ENCODE data around the gene ATP2B2. TPM values are rescaled to one million over a fixed set of nuclear protein-coding genes. Genes with fewer than 3 reads are reported as not detected.
A peak's percentile ranks its signal among the peaks of the same experiment; 100 is the strongest.

ATP2B2 gene
- total and polyA plus RNA-seq, 2 experiments from 2014 or later, result 0.42 to 0.63 TPM

DNA sequence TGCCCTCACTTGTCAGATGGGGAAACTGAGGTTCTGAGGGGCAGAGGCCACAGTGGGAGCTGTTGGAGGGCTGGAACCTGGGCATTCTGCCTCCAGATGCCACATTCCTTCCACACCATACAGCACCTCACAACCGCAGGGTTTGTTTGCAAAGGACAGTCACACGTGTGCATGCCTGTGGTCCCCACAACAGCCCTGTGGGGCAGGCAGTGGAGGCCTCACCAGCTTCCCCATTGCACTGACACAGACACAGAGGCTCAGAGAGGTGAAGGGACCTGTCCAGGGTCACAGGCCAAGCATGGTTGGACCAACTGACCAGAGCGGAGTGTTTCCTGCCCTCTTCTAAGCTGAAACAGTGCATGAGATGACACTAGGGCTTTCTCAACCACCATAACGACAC lies 109.3 kb downstream of the ATP2B2 start (continued):
- TF ChIP-seq, protein P1, sequence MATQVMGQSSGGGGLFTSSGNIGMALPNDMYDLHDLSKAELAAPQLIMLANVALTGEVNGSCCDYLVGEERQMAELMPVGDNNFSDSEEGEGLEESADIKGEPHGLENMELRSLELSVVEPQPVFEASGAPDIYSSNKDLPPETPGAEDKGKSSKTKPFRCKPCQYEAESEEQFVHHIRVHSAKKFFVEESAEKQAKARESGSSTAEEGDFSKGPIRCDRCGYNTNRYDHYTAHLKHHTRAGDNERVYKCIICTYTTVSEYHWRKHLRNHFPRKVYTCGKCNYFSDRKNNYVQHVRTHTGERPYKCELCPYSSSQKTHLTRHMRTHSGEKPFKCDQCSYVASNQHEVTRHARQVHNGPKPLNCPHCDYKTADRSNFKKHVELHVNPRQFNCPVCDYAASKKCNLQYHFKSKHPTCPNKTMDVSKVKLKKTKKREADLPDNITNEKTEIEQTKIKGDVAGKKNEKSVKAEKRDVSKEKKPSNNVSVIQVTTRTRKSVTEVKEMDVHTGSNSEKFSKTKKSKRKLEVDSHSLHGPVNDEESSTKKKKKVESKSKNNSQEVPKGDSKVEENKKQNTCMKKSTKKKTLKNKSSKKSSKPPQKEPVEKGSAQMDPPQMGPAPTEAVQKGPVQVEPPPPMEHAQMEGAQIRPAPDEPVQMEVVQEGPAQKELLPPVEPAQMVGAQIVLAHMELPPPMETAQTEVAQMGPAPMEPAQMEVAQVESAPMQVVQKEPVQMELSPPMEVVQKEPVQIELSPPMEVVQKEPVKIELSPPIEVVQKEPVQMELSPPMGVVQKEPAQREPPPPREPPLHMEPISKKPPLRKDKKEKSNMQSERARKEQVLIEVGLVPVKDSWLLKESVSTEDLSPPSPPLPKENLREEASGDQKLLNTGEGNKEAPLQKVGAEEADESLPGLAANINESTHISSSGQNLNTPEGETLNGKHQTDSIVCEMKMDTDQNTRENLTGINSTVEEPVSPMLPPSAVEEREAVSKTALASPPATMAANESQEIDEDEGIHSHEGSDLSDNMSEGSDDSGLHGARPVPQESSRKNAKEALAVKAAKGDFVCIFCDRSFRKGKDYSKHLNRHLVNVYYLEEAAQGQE (IDR thresholded peaks at IDR 0.05; ENCODE audit: unreplicated experiment), result no peak
- no peak for TF ChIP-seq JUNB (IDR thresholded peaks at IDR 0.05; ENCODE audit: unreplicated experiment)
- TF ChIP-seq CREB1 (CRISPR knock-in tag; IDR thresholded peaks at IDR 0.05; ENCODE audit: low read depth), result no peak

DNA sequence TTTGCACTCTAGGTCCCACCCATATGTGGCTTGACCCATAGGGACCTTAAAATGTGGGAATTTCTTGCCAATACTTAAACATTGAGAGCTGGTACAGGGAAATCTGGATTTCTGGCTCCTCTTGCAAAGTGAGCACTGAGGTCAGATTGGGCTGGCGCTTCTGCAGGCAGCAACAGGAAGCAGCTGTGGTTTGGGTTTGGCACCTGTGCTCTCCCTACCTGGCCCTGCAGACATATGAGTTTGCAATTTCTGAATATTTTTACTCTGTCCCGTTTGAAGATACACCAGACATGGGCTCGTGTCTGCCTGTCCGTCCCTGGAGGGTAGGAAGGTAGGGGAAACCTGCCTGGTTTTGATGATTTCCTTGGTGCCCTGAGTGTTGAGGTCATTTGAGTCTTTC lies 109.7 kb downstream of the ATP2B2 start:
- H3K4me2 ChIP-seq, result peak overlapping the region; percentile 11
- peaks cover 13% of the 10 kb centered on the region for H3K27me3 Mint-ChIP-seq (ENCODE audit: insufficient read depth, low read depth, poor library complexity)

More for the DNA sequence above, 109.7 kb downstream of the ATP2B2 start:
- Histone ChIP-seq H3F3A (replicated peaks; ENCODE audit: low read depth) (no peaks in the 10 kb centered on the region), H3K27me3 (ENCODE audit: insufficient read depth) (no peaks in the 10 kb centered on the region), H3K79me2 (replicated peaks; ENCODE audit: insufficient read depth) (no peaks in the 10 kb centered on the region), H4K20me1 (replicated peaks; ENCODE audit: insufficient read depth) (no peaks in the 10 kb centered on the region), H3K27ac (ENCODE audit: low read depth) (no peak overlapping the region), H3K36me3 (ENCODE audit: insufficient read depth) (no peaks in the 10 kb centered on the region), H3K9me2 (ENCODE audit: insufficient read depth) (no peaks in the 10 kb centered on the region), H3K4me1 (ENCODE audit: insufficient read depth) (peaks cover 20% of the 10 kb centered on the region; the same call in 1 of the 2 replicates), H3K4me3 (no peak overlapping the region), H2AFZ (no peak overlapping the region)
- Mint-ChIP-seq H3K27ac (peak overlapping the region; percentile 50; the same call in 1 of the 2 replicates), H3K4me3 (no peak overlapping the region; the same call in 2 of the 3 replicates), H3K4me1 (peaks cover 42% of the 10 kb centered on the region), H3K36me3 (ENCODE audit: low read depth) (no peaks in the 10 kb centered on the region; the same call in 2 of the 3 replicates), H3K9me3 (no peaks in the 10 kb centered on the region)
- DNase-seq (ENCODE audit: low spot score) (no peak), ATAC-seq (no peak)
- TF ChIP-seq, protein P2, sequence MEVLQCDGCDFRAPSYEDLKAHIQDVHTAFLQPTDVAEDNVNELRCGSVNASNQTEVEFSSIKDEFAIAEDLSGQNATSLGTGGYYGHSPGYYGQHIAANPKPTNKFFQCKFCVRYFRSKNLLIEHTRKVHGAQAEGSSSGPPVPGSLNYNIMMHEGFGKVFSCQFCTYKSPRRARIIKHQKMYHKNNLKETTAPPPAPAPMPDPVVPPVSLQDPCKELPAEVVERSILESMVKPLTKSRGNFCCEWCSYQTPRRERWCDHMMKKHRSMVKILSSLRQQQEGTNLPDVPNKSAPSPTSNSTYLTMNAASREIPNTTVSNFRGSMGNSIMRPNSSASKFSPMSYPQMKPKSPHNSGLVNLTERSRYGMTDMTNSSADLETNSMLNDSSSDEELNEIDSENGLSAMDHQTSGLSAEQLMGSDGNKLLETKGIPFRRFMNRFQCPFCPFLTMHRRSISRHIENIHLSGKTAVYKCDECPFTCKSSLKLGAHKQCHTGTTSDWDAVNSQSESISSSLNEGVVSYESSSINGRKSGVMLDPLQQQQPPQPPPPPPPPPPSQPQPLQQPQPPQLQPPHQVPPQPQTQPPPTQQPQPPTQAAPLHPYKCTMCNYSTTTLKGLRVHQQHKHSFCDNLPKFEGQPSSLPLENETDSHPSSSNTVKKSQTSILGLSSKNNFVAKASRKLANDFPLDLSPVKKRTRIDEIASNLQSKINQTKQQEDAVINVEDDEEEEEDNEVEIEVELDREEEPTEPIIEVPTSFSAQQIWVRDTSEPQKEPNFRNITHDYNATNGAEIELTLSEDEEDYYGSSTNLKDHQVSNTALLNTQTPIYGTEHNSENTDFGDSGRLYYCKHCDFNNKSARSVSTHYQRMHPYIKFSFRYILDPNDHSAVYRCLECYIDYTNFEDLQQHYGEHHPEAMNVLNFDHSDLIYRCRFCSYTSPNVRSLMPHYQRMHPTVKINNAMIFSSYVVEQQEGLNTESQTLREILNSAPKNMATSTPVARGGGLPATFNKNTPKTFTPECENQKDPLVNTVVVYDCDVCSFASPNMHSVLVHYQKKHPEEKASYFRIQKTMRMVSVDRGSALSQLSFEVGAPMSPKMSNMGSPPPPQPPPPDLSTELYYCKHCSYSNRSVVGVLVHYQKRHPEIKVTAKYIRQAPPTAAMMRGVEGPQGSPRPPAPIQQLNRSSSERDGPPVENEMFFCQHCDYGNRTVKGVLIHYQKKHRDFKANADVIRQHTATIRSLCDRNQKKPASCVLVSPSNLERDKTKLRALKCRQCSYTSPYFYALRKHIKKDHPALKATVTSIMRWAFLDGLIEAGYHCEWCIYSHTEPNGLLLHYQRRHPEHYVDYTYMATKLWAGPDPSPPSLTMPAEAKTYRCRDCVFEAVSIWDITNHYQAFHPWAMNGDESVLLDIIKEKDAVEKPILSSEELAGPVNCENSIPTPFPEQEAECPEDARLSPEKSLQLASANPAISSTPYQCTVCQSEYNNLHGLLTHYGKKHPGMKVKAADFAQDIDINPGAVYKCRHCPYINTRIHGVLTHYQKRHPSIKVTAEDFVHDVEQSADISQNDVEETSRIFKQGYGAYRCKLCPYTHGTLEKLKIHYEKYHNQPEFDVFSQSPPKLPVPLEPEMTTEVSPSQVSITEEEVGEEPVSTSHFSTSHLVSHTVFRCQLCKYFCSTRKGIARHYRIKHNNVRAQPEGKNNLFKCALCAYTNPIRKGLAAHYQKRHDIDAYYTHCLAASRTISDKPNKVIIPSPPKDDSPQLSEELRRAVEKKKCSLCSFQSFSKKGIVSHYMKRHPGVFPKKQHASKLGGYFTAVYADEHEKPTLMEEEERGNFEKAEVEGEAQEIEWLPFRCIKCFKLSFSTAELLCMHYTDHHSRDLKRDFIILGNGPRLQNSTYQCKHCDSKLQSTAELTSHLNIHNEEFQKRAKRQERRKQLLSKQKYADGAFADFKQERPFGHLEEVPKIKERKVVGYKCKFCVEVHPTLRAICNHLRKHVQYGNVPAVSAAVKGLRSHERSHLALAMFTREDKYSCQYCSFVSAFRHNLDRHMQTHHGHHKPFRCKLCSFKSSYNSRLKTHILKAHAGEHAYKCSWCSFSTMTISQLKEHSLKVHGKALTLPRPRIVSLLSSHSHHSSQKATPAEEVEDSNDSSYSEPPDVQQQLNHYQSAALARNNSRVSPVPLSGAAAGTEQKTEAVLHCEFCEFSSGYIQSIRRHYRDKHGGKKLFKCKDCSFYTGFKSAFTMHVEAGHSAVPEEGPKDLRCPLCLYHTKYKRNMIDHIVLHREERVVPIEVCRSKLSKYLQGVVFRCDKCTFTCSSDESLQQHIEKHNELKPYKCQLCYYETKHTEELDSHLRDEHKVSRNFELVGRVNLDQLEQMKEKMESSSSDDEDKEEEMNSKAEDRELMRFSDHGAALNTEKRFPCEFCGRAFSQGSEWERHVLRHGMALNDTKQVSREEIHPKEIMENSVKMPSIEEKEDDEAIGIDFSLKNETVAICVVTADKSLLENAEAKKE (CRISPR knock-in tag; IDR thresholded peaks at IDR 0.05), result no peak
- no peak for TF ChIP-seq ZNF331 (CRISPR knock-in tag; IDR thresholded peaks at IDR 0.05; ENCODE audit: low read depth)
- no peak for TF ChIP-seq EZH2phosphoT487 (IDR thresholded peaks at IDR 0.05; ENCODE audit: unreplicated experiment)
- TF ChIP-seq EZH2 (IDR thresholded peaks at IDR 0.05; ENCODE audit: low read depth, unreplicated experiment), result no peak
- TF ChIP-seq JUNB (IDR thresholded peaks at IDR 0.05; ENCODE audit: unreplicated experiment), result no peak
- TF ChIP-seq, protein P3, sequence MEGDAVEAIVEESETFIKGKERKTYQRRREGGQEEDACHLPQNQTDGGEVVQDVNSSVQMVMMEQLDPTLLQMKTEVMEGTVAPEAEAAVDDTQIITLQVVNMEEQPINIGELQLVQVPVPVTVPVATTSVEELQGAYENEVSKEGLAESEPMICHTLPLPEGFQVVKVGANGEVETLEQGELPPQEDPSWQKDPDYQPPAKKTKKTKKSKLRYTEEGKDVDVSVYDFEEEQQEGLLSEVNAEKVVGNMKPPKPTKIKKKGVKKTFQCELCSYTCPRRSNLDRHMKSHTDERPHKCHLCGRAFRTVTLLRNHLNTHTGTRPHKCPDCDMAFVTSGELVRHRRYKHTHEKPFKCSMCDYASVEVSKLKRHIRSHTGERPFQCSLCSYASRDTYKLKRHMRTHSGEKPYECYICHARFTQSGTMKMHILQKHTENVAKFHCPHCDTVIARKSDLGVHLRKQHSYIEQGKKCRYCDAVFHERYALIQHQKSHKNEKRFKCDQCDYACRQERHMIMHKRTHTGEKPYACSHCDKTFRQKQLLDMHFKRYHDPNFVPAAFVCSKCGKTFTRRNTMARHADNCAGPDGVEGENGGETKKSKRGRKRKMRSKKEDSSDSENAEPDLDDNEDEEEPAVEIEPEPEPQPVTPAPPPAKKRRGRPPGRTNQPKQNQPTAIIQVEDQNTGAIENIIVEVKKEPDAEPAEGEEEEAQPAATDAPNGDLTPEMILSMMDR (conservative IDR thresholded peaks at IDR 0.05; ENCODE audit: low read depth in 2 of 2), result no peak
- no peak for TF ChIP-seq ZNF114 (CRISPR knock-in tag; IDR thresholded peaks at IDR 0.05)
- TF ChIP-seq STAT1 (IDR thresholded peaks at IDR 0.05; ENCODE audit: unreplicated experiment), result no peak
- TF ChIP-seq, protein P4, sequence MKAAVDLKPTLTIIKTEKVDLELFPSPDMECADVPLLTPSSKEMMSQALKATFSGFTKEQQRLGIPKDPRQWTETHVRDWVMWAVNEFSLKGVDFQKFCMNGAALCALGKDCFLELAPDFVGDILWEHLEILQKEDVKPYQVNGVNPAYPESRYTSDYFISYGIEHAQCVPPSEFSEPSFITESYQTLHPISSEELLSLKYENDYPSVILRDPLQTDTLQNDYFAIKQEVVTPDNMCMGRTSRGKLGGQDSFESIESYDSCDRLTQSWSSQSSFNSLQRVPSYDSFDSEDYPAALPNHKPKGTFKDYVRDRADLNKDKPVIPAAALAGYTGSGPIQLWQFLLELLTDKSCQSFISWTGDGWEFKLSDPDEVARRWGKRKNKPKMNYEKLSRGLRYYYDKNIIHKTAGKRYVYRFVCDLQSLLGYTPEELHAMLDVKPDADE (IDR thresholded peaks at IDR 0.05), result no peak
- no peak for TF ChIP-seq POLR2AphosphoS5 (IDR thresholded peaks at IDR 0.05; ENCODE audit: low read depth)
- TF ChIP-seq CREB1 (CRISPR knock-in tag; IDR thresholded peaks at IDR 0.05; ENCODE audit: low read depth), result no peak
- no peak for TF ChIP-seq NANOG (IDR thresholded peaks at IDR 0.05; ENCODE audit: borderline replicate concordance)

All from GM23338 (cell line).